HG03066 (cell line): ENCODE results near the gene FGD5.

Source experiments
- ATAC-seq: cut with Tn5 transposase; IDR thresholded peaks from one replicate; pipeline ENCODE4 v1.9.1; 2021; ENCODE audit warnings: low read depth; ENCODE audit not compliant: unreplicated experiment

The FGD5 gene

GRCh38 chr3:14826069-14826468 is 7.3 kb downstream of the FGD5 start:
- ATAC-seq, result no peak

GRCh38 chr3:14827776-14828175 is 9.0 kb downstream of the FGD5 start:
- no peak for ATAC-seq

- no peak for ATAC-seq
These were observed 11.0 kb downstream of the FGD5 start for GRCh38 chr3:14829811-14830210.

GRCh38 chr3:14831916-14832450 is 13.2 kb downstream of the FGD5 start:
- ATAC-seq, result no peak

- ATAC-seq, result no peak
These were observed 14.4 kb downstream of the FGD5 start for GRCh38 chr3:14832975-14833722.

GRCh38 chr3:14834121-14834520 is 15.4 kb downstream of the FGD5 start:
- no peak for ATAC-seq

- no peak for ATAC-seq
These were observed 16.2 kb downstream of the FGD5 start for GRCh38 chr3:14834807-14835466.

- ATAC-seq, result no peak
These were observed 17.3 kb downstream of the FGD5 start for GRCh38 chr3:14836049-14836468.

GRCh38 chr3:14837186-14837877 is 18.6 kb downstream of the FGD5 start:
- no peak for ATAC-seq

- ATAC-seq, result no peak
These were observed 19.1 kb downstream of the FGD5 start for GRCh38 chr3:14837878-14838258.

GRCh38 chr3:14839236-14839635 is 20.5 kb downstream of the FGD5 start:
- no peak for ATAC-seq

GRCh38 chr3:14841836-14842235 is 23.1 kb downstream of the FGD5 start:
- no peak for ATAC-seq

GRCh38 chr3:14842277-14842676 is 23.5 kb downstream of the FGD5 start:
- ATAC-seq, result no peak

GRCh38 chr3:14843321-14843720 is 24.6 kb downstream of the FGD5 start:
- ATAC-seq, result no peak

- ATAC-seq, result no peak
These were observed 25.8 kb downstream of the FGD5 start for GRCh38 chr3:14844386-14845170.

GRCh38 chr3:14845180-14845579 is 26.4 kb downstream of the FGD5 start:
- ATAC-seq, result no peak

- ATAC-seq, result no peak
These were observed 27.1 kb downstream of the FGD5 start for GRCh38 chr3:14845826-14846225.

GRCh38 chr3:14846226-14846880 is 27.6 kb downstream of the FGD5 start:
- ATAC-seq, result no peak

GRCh38 chr3:14847613-14848541 is 29.1 kb downstream of the FGD5 start:
- no peak for ATAC-seq
